GM21717 (cell line): Measurements from ENCODE around the gene IL36RN.

Experiments used
- ATAC-seq: cut with Tn5 transposase; IDR thresholded peaks from one replicate; pipeline ENCODE4 v1.9.1; 2021; ENCODE audit warnings: mild to moderate bottlenecking, moderate library complexity; ENCODE audit not compliant: unreplicated experiment

Gene IL36RN

GRCh38 chr2:113058998-113059960, at the start of gene IL36RN:
Gene IL36RN, plus strand, starts transcription at chr2:113059198. Its CDS starts 241 bp downstream, at chr2:113059439.
- no peak for ATAC-seq

GRCh38 chr2:113009622-113010021, 49.4 kb upstream of the IL36RN start:
- ATAC-seq, result no peak

GRCh38 chr2:113010088-113010487, 48.9 kb upstream of the IL36RN start:
- ATAC-seq, result no peak

- ATAC-seq, result no peak
Observed at GRCh38 chr2:113011108-113011507, 47.9 kb upstream of the IL36RN start.

GRCh38 chr2:113012436-113013335, 46.3 kb upstream of the IL36RN start:
- ATAC-seq, result no peak

GRCh38 chr2:113013336-113013661, 45.7 kb upstream of the IL36RN start:
- no peak for ATAC-seq

- ATAC-seq, result no peak
Observed at GRCh38 chr2:113014067-113014466, 44.9 kb upstream of the IL36RN start.

- no peak for ATAC-seq
Observed at GRCh38 chr2:113015042-113015441, 44.0 kb upstream of the IL36RN start.

- ATAC-seq, result no peak
Observed at GRCh38 chr2:113015655-113016054, 43.3 kb upstream of the IL36RN start.

- no peak for ATAC-seq
Observed at GRCh38 chr2:113018509-113018908, 40.5 kb upstream of the IL36RN start.

- ATAC-seq, result no peak
Observed at GRCh38 chr2:113021312-113021711, 37.7 kb upstream of the IL36RN start.

GRCh38 chr2:113024764-113025163, 34.2 kb upstream of the IL36RN start:
- ATAC-seq, result no peak

- no peak for ATAC-seq
Observed at GRCh38 chr2:113025737-113026136, 33.3 kb upstream of the IL36RN start.

GRCh38 chr2:113027691-113028090, 31.3 kb upstream of the IL36RN start:
- no peak for ATAC-seq

- no peak for ATAC-seq
Observed at GRCh38 chr2:113028112-113028511, 30.9 kb upstream of the IL36RN start.

GRCh38 chr2:113032737-113033136, 26.3 kb upstream of the IL36RN start:
- no peak for ATAC-seq

GRCh38 chr2:113034016-113034415, 25.0 kb upstream of the IL36RN start:
- ATAC-seq, result no peak

GRCh38 chr2:113036763-113037162, 22.2 kb upstream of the IL36RN start:
- no peak for ATAC-seq

GRCh38 chr2:113038291-113038690, 20.7 kb upstream of the IL36RN start:
- no peak for ATAC-seq

GRCh38 chr2:113039158-113039557, 19.8 kb upstream of the IL36RN start:
- ATAC-seq, result no peak

GRCh38 chr2:113039719-113040118, 19.3 kb upstream of the IL36RN start:
- ATAC-seq, result no peak

GRCh38 chr2:113041871-113042270, 17.1 kb upstream of the IL36RN start:
- no peak for ATAC-seq
